HG03103 (cell line): ENCODE measurements around the gene ZFR2.
"Not testable (repeated sequence)": the region's sequence is repeated elsewhere in the genome, so short reads cannot be mapped to it uniquely, and the experiment has no call there.

Experiments
- ATAC-seq: cut with Tn5 transposase; IDR thresholded peaks from one replicate; pipeline ENCODE4 v1.9.1; 2021; ENCODE audit warnings: low read depth; ENCODE audit not compliant: unreplicated experiment

The ZFR2 gene

GRCh38 chr19:3868770-3869456, at the start of gene ZFR2:
TSS of gene ZFR2 (minus strand) at chr19:3869038. CDS start at chr19:3869017, 21 bp downstream.
- ATAC-seq: no peak

GRCh38 chr19:3916033-3916432, 47.2 kb upstream of the ZFR2 start:
- no peak for ATAC-seq

GRCh38 chr19:3914199-3914598, 45.4 kb upstream of the ZFR2 start:
- ATAC-seq: no peak

GRCh38 chr19:3910105-3910504, 41.3 kb upstream of the ZFR2 start:
- ATAC-seq: no peak

GRCh38 chr19:3908266-3909054, 39.6 kb upstream of the ZFR2 start:
- ATAC-seq: no peak

- ATAC-seq: no peak
Measured at GRCh38 chr19:3907626-3908265, 38.9 kb upstream of the ZFR2 start.

GRCh38 chr19:3904233-3904632, 35.4 kb upstream of the ZFR2 start:
- ATAC-seq: no peak

- ATAC-seq: no peak
Measured at GRCh38 chr19:3902317-3902973, 33.6 kb upstream of the ZFR2 start.

- no peak for ATAC-seq
Measured at GRCh38 chr19:3899531-3900294, 30.9 kb upstream of the ZFR2 start.

- no peak for ATAC-seq
Measured at GRCh38 chr19:3898426-3898825, 29.6 kb upstream of the ZFR2 start.

- ATAC-seq: no peak
Measured at GRCh38 chr19:3897936-3898335, 29.1 kb upstream of the ZFR2 start.

- ATAC-seq: no peak
Measured at GRCh38 chr19:3895788-3896187, 26.9 kb upstream of the ZFR2 start.

- not testable (repeated sequence) for ATAC-seq
Measured at GRCh38 chr19:3894959-3895358, 26.1 kb upstream of the ZFR2 start.

GRCh38 chr19:3893509-3894179, 24.8 kb upstream of the ZFR2 start:
- no peak for ATAC-seq

- ATAC-seq: no peak
Measured at GRCh38 chr19:3890591-3890990, 21.8 kb upstream of the ZFR2 start.

GRCh38 chr19:3882041-3882384, 13.2 kb upstream of the ZFR2 start:
- ATAC-seq: no peak

GRCh38 chr19:3881272-3882040, 12.6 kb upstream of the ZFR2 start:
- no peak for ATAC-seq

- no peak for ATAC-seq
Measured at GRCh38 chr19:3880471-3881271, 11.8 kb upstream of the ZFR2 start, which contains the start of gene ATCAY. TSS of gene ATCAY (plus strand) at chr19:3880685. CDS start at chr19:3885768, 5,083 bp downstream.
